Islet precursor cell (in vitro differentiated cells): ENCODE data around the gene KATNB1.
A peak's percentile ranks its signal among the peaks of the same experiment; 100 is the strongest.

Experiments
- DNase-seq: peaks from one replicate; pipeline ENCODE4 v3.0.0-alpha.2; 2018

KATNB1 gene, protein sequence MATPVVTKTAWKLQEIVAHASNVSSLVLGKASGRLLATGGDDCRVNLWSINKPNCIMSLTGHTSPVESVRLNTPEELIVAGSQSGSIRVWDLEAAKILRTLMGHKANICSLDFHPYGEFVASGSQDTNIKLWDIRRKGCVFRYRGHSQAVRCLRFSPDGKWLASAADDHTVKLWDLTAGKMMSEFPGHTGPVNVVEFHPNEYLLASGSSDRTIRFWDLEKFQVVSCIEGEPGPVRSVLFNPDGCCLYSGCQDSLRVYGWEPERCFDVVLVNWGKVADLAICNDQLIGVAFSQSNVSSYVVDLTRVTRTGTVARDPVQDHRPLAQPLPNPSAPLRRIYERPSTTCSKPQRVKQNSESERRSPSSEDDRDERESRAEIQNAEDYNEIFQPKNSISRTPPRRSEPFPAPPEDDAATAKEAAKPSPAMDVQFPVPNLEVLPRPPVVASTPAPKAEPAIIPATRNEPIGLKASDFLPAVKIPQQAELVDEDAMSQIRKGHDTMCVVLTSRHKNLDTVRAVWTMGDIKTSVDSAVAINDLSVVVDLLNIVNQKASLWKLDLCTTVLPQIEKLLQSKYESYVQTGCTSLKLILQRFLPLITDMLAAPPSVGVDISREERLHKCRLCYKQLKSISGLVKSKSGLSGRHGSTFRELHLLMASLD

DNA sequence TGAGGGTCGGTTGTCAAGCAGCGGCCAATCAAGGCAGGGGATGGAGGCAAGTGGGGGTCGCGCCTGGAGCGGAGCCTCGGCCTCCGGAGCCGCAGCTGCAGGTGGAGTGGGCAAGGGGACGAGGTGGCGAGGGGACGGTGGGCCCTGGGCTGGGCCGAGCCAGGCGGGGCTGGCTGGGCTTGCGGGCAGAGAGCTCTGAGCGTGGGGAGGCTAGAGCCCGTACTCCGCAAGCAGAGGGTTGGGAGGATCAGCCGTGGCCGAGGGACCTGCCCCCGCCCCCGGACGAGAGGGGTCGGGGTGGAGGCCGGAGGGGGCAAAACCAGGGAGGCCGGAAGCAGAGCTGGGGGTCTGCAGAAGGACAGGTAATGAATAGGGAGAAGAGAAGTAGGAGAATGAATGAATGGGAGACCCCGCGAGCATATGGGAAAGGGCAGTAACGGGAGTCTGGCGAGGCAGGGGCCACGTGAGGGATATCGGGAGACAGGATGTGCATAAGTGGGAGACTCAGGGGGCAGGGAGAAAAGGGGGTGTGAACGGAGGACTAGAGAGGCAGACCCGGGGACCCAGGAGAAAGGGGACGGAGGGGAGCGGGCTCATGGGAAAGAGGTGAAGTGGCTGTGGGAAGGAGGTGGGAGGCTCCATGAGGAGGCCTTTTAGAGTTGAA lies at the start of gene KATNB1:
KATNB1 (plus strand) TSS at position 16 of the 664 bp plus-strand sequence. CDS start 1,474 bp downstream, outside the sequence.
- no peak for DNase-seq

DNA sequence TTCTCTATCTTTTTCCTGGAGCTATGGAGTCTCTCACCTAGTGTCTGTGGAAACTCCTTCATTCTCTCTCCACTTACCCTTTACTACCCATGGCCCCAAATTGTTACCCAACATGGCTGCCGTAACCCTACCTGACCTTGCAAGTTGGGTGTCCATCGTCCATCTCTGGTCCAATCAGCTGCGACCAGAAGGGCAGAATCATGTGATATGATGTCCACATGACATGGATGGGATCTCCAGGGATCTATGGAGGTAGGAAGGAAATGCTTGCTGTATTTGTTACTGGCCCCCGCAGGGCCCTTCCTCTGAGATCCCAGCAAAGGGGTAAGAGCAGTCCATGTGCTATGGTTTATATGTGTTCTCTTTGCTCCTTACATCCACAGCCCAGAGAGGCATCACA lies 49.0 kb upstream of the KATNB1 start:
- DNase-seq: no peak

DNA sequence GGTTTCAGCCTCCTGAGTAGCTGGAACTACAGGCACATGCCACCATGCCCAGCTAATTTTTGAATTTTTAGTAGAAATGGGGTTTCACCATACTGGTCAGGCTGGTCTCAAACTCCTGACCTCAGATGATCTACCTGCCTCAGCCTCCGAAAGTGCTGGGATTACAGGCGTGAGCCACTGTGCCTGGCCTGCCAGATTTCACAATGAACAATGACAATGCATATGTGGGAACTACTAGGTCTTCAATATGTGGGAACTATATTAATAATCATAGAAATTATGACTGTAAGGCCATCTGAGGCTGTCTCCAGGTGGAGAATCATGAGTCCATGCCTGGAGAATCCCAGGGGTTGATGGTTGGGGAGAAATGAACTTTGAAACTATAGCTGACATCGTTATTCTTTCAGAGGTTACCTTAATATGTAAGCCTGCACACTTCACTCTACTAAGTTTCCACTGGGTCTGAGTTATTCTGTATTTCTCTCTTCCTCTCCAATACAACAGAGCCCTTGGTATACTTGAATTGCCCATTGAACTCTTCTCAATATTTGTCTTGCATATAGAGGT lies 48.1 kb upstream of the KATNB1 start:
- DNase-seq: no peak

DNA sequence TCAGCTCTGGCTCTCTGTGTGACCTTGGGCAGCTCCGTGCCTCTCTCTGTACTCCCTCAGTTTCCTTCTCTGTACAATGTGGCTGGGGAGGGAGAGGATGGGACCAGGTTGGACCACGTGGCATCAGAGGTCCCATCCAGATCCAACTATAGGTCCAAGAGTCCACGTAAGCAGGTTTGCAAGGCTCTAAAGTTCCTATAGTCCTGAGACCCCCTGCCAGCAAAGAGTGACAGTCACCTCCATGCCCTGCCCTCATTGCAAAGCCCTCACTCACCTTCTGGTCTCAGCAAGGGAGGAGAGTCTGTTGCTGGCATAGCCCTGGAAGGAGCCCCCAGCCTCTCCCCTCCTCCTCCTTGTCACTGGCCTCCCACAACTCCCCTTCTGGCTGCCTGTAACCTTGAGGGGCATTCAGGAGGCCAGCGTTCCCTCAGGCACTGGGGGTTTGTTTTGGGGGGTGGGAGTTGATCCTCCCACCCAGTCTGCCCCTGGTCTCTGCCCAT lies 47.0 kb upstream of the KATNB1 start:
- DNase-seq: no peak

DNA sequence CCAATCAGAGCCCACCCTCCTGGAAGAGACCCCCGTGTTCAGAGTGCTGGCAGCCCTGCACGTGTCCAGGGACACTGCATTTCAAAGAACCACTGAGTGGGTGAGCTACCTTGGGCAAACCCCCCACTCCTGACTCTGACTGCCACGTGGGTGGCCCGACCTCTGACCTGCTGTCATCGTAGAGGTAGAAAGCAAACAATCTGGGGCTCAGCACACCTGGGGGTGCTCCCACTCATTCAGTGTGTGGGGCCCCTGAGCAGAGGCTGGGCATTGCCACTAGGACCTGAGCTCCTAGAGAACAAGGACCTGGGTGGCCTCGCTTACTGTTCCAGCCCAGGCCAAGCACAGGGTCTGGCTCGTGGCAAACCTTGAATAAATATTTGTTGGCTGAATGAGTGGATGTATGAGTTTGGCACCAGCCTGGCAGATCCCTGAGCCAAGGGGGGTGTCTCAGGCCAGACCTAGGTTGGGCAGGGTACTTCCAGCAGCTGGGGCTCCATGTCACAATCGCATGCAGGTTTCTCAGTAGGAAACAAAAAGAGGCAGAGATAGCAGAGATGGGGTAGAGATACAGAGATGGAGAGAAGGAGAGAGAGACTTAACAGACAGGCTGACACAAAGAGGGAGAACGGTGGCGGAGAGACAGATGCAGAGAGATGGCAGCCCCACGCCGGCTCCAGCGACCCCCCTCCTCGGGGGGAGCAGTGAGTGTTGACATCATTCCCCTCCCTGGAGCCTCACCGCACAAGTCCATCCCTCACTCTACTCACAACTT lies 46.4 kb upstream of the KATNB1 start:
- no peak for DNase-seq

DNA sequence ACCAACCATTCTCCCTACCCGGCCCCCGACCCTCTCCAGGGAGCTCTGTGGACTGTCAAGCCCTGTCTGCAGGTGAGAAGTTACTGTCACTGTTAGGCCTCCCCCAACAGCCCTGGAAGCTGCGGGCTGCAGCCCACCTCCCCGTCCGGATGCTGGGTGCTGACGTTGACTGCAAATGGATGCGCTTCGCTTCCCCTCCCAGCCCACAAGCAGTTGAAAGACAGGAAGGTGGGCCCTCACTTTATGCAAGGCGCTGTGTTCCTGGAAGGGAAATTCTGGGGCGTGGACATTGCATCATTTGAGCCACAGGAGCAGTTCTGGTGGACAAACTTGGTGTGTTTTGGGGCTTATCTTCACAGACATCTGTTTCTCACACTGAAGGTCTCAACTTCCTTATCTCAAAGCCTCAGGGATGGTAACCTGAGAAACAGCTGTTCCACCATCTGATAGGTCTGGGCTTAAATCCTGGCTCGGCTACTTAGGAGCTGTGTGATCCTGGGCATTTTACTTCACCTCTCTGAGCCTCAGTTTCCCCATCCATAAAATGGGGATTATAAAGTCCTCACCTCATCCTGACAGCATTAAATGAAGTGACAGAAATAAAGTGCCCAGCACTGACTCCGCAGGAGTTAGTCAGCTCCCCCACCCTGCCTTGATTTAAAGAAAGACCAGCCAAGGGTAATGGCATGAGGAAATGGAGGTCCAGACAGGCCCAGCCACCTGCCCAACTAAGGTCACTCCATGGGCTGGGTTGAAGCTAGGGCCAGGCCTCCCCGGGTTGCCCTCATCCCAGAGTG lies 45.6 kb upstream of the KATNB1 start:
- no peak for DNase-seq

DNA sequence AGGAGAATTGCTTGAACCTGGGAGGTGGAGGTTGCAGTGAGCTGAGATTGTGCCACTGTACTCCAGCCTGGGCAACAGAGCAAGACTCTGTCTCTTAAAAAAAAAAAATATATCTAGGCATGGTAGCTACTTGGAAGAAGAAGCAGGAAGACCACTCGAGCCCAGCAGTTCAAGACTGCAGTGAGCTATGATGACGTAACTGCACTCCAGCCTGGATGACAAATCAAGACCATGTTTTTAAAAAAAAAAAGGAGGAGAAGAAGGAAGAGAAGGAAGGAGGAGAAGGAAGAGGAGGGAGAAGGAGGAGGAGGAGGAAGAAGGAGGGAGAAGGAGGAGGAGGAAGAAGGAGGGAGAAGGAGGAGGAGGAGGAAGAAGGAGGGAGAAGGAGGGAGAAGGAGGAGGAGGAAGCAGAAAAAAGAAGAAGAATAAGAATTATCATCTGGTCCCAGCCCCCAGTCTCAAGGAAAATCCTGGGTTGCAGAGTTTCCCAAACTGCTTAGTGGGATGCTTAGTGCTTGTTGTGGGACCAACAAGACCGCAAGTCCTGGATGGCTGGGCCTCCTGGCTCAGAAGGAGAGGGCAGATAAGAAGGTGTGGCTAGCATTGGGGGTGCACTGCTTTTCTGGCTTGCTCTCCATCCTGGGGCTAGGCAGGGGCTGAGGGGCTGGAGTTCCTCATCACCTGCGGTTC lies 44.6 kb upstream of the KATNB1 start:
- DNase-seq: no peak

DNA sequence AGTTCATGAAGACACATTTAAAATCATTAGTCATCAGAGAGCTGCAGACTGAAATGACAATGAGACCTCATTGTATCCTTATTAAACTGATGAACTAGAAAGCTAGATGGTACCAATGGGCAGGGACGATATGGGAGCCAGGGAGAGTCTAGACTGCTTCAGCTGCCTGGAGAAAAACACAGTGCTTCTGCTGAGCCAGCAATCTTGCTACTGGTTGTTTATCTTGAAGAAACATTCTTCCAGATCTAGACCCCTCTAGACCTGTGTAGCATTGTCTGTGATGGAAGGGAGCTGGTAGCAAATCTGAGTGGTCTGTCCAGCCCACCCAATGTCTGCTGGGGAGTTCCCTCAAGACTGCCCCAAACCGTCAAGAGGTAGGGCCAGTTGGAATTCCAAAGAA lies 42.9 kb upstream of the KATNB1 start:
- DNase-seq: no peak

DNA sequence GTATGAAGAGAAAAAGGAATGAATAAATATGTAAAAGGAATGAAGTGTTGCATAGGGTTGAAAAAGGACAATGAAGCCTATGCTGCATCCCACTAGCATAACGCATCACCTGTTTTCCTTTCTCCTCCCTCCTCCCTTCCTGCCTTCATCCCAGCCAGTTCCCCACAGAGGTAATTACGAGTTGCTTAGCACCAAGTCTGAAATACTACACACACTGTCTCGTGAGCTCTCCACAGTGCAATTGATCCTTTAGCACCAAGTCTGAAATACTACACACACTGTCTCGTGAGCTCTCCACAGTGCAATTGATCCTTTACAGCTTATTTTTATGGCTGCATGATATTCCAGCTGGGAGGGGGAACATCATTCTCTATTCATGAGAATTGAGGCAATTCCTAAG lies 42.0 kb upstream of the KATNB1 start:
- DNase-seq: no peak

DNA sequence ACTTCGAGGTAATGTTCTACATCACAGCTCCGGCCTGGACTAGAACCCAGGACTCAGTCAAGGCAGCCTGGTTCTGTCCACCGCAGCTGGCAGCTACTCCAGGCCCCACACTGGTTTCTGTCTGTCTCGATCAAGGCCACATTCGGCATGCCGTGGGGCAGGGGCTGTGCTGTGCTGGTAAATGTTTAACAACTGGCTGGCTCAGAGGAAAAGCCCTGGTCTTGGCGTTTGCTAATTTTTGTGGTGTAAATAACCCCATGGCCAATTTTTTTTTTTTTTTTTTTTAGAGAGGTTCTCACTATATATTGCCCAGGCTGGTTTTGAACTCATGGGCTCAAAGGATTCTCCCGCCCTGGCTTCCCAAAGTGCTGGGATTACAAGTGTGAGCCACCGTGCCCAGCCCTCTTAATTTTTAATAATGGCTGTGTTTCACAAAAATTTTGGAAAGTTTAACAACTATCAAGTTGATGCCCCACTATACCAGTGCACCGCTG lies 41.3 kb upstream of the KATNB1 start:
- DNase-seq: no peak

DNA sequence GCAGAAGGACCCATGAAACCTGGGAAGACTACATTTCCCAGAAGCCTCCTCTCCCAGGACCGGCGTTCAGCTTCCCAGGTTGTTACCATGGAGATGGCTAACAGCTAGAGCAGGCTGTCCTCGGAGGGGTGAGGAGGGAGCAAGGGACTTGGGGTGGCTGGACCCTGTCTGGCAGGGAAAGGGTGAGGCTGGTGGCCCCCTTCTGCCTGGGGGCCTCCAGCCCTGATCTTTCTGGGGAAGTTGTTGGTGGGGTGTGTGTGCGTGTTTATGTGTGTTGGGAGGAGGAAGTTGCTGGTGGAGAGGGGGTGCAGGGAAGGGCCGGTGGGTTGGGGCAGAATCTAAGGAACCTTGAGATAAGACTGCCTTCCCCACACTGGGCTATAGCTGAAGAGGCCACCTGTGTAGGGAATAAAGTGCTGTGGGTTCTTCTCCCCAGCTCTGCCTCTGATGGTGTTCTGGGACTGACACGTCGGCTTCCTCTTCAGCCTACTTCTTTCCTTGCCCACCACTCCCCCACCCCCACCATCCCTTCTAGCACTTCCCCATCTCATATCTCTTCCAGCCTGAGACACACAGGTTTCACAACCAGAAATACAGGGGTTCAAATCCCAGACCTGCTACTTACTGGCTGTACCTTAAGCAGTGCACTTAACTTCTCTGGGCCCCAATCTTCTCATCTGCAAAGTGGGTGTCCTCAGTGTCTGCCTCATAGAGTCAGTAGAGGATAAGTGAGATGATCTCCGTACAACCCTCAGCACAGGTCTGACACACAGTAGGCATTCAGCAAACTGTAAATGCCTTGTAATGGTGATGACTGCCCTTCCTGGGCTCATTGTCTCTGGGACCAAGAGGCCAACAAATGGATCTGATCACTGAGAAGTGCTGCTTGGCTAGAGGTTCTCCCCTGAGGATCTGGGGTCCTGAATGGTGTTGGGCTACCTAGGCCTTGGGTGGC lies 40.6 kb upstream of the KATNB1 start, which contains the start of gene DRC7:
DRC7 (plus strand) TSS at position 82 of the 955 bp plus-strand sequence. CDS start 3,144 bp downstream, outside the sequence.
- DNase-seq: peak; percentile 83

DNA sequence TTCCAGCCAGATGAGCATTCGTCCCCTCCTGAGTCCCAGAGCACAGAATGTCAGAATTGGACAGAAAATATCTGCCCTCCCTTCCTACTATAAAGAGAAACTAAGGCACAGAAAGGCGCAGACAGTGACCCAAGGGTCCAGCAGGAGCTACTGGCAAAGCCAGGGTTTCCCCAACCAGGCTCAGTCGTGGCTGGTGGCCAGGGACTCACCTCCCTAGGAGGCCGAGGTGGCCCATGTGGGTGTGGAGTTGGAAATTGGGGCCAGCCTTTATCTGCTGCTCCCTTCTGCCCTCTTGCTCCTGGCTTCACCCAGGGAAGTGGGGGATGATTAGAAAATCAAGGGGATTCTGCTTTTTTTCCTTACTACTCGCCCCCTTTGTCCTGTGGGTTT lies 39.9 kb upstream of the KATNB1 start:
- no peak for DNase-seq

DNA sequence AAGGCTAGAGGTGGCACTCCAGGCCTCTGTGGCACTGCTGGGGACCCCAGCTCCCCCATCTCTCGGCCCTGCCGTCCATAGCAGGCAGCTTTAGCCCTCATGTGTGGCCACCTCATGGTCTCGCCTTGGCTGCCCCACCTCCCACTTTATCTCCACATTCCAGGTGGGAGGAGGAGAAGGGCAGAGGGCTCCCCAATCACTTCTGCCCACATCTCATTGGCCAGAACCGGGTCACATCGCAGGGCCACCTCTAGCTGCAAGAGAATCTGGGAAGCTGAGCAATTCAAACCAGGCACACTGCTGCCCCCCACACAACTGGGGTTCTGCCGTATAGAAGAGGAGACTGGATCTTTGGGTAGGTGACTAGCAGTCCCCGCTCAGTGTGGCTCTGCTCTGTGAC lies 39.3 kb upstream of the KATNB1 start:
- no peak for DNase-seq

DNA sequence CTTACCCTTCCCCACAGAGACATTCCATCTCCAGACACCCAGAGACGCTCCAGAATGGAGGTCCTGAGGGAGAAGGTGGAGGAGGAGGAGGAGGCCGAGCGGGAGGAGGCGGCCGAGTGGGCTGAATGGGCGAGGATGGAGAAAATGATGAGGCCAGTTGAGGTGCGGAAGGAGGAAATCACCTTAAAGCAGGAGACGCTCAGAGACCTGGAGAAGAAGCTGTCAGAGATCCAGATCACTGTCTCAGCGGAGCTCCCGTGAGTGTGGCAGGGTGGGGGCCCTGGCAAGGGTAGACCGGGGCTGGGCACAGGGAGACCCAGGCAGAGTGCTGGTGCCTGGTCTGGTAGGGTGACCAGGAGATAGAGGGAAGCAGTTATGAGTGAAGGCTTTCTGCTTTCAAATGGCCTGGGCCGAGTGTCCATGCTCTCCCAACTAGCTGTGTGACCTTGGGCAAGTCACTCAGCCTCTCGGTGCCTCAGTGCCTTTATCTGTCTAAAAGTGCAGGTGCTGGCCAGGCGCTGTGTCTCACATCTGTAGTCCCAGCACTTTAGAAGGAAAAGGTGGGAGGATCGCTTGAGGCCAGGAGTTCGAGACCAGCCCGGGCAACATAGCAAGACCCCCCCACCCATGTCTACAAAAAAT lies 37.6 kb upstream of the KATNB1 start:
- no peak for DNase-seq

DNA sequence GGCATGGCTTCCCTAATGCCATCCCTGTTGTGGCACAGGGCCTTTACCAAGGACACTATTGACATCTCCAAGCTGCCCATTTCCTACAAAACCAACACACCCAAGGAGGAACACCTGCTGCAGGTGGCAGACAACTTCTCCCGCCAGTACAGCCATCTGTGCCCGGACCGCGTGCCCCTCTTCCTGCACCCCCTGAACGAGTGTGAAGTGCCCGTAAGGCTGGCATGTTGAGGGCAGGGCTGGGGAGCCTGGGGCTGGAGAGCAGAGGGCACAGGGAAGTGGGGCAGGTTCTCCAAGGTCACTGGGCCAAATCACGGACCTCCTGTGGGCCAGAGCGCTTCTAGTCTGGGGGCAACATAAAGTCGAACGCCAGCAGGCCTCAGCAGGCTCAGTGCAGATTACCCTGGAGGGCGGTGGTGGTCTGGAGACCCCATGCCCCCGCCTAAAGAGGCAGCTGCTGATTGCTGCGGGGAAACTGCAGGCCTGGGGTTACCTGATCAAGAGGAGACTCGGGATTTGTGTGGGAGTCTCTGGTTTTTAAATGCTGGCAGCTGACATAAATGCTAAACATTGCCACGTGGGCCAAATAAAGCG lies 36.7 kb upstream of the KATNB1 start:
- no peak for DNase-seq

DNA sequence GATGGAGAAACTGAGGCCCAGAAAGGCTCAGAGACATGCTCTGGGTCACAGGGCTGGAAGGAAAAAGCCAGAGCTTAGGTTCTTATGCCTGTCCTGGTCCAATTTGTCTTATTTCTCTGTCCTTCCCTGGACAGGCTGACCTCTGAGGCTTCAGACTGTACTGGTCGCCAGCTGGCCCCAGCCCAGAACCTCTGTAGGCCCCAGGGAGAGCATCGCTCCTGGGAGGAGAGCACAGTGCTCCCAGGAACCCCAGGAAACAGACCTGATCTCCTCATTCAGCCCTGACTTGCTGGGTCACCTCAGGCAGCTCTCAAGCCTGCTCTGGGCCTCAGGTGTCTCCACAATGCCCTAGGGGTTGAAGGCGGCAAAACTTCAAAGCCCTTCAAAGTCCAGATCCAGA lies 36.1 kb upstream of the KATNB1 start:
- DNase-seq: no peak

DNA sequence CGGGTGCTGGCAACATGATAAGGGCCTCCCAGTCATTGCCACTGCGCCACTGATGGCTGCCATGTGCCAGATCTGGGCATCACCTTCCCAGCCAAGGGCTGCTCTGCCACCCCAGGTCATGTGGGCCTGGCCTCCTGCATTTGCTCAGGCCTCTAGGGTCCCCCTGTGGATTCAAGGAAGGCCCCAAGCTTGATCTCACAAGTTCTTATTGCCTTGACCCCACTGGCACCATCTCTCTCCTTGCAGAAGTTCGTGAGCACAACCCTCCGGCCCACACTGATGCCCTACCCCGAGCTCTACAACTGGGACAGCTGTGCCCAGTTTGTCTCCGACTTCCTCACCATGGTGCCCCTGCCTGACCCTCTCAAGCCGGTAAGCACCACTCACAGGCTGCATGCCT lies 35.7 kb upstream of the KATNB1 start:
- no peak for DNase-seq

DNA sequence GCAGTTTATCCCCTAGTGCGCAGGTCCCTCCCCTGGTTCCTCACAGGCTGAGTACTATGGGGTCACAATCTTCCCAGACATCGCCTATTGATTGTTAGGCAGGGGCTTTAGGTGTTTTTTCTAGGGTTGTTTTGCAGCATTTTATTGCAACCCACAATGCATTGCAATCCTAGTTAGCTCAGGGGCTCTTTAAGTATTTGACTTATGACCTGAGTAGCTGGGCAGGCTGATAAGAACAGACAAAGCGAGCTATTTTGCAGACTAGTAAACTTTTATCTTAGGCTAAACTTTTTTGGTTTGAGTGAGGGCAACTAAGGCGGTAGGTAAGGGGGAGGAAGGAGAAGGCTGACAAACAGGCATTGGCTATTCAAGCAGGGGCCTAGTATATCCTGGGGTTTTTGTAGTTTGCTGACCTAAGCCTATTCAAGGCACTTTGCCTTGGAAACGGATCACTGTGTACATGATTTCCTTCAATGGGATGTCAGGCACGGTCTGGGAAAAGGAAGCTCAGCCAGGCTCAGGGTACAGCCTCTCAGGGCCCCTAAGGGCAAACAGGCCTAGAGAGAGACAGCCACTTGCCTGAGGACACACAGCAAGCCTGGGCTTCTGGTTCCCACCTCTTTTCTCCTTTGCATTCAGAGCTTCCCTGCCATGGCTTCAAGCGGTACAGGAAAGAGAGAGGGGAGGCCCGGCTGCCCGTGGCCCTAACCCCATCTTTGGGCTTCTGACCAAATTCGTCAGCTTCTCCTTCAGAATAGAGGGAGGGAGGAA lies 34.6 kb upstream of the KATNB1 start:
- DNase-seq: peak; percentile 69
